Superior temporal gyrus (tissue), 1 donor: ENCODE measurements around the gene RWDD1.
A peak's percentile ranks its signal among the peaks of the same experiment; 100 is the strongest.

Experiments used
- DNase-seq: peaks from one replicate; pipeline ENCODE4 v3.0.0-alpha.2; 2016; ENCODE audit errors: extremely low spot score

The RWDD1 gene

GRCh38 chr6:116605935-116606334 is 34.6 kb downstream of the RWDD1 start:
- DNase-seq = no peak

GRCh38 chr6:116611056-116611455 is 39.8 kb downstream of the RWDD1 start:
- no peak for DNase-seq

GRCh38 chr6:116615937-116616736 is 44.8 kb downstream of the RWDD1 start, which contains the start of gene RSPH4A:
Gene RSPH4A (plus strand): TSS chr6:116616479. CDS start chr6:116616624, 145 bp downstream.
- DNase-seq = peak; percentile 90

GRCh38 chr6:116616737-116617053 is 45.4 kb downstream of the RWDD1 start:
- no peak for DNase-seq

- DNase-seq = no peak
These were observed 52.9 kb downstream of the RWDD1 start for GRCh38 chr6:116624036-116624805.

- no peak for DNase-seq
These were observed 54.6 kb downstream of the RWDD1 start for GRCh38 chr6:116625872-116626271.

GRCh38 chr6:116629563-116629981 is 58.3 kb downstream of the RWDD1 start:
- DNase-seq = no peak

- no peak for DNase-seq
These were observed 60.2 kb downstream of the RWDD1 start for GRCh38 chr6:116631379-116631990.

- DNase-seq = no peak
These were observed 62.4 kb downstream of the RWDD1 start for GRCh38 chr6:116633685-116634084.
